ENCODE data around the gene KRTAP29-1. TPM values are rescaled to one million over a fixed set of nuclear protein-coding genes. Genes with fewer than 3 reads are reported as not detected.
"Not testable (repeated sequence)": the region's sequence is repeated elsewhere in the genome, so short reads cannot be mapped to it uniquely, and the experiment has no call there.

Gene KRTAP29-1
- total RNA-seq, 4 donors from 2014 or later, result not detected

GRCh38 chr17:41296846-41297245 is 5.8 kb downstream of the KRTAP29-1 start:
- TF ChIP-seq CTCF (IDR thresholded peaks at IDR 0.05), result no peak
- ATAC-seq (ENCODE audit: low FRiP score) (no peak), DNase-seq (ENCODE audit: low spot score) (no peak)

GRCh38 chr17:41294016-41294415 is 8.6 kb downstream of the KRTAP29-1 start:
- ATAC-seq (ENCODE audit: low FRiP score), result no peak
- TF ChIP-seq CTCF (IDR thresholded peaks at IDR 0.05), result no peak
- no peak for DNase-seq (ENCODE audit: low spot score)

GRCh38 chr17:41287050-41287449 is 15.6 kb downstream of the KRTAP29-1 start:
- ATAC-seq (ENCODE audit: low FRiP score) (no peak), DNase-seq (ENCODE audit: low spot score) (no peak)
- no peak for TF ChIP-seq CTCF (IDR thresholded peaks at IDR 0.05)

- no peak for TF ChIP-seq CTCF (IDR thresholded peaks at IDR 0.05)
- DNase-seq (ENCODE audit: low spot score), result no peak
- ATAC-seq (ENCODE audit: low FRiP score), result no peak
These were observed 18.1 kb downstream of the KRTAP29-1 start for GRCh38 chr17:41284546-41284945.

GRCh38 chr17:41284043-41284442 is 18.6 kb downstream of the KRTAP29-1 start:
- DNase-seq (ENCODE audit: low spot score) (no peak), ATAC-seq (ENCODE audit: low FRiP score) (no peak)
- no peak for TF ChIP-seq CTCF (IDR thresholded peaks at IDR 0.05)

- DNase-seq (ENCODE audit: low spot score) (no peak), ATAC-seq (ENCODE audit: low FRiP score) (no peak)
- no peak for TF ChIP-seq CTCF (IDR thresholded peaks at IDR 0.05)
These were observed 24.3 kb downstream of the KRTAP29-1 start for GRCh38 chr17:41278176-41278955.

- not testable (repeated sequence) for ATAC-seq (ENCODE audit: low FRiP score)
These were observed 26.9 kb downstream of the KRTAP29-1 start, which contains the start of gene KRTAP9-7 for GRCh38 chr17:41275648-41276190. KRTAP9-7 (plus strand) TSS chr17:41275698; CDS start chr17:41275698, 0 bp downstream.

More at GRCh38 chr17:41275648-41276190, 26.9 kb downstream of the KRTAP29-1 start, which contains the start of gene KRTAP9-7:
- DNase-seq (ENCODE audit: low spot score), result not testable (repeated sequence)
